ENCODE measurements around the gene PDE3A. TPM values are rescaled to one million over a fixed set of nuclear protein-coding genes. Genes with fewer than 3 reads are reported as not detected.

PDE3A gene
- total RNA-seq, 1 experiment from 2014 or later = 0.36 TPM

GRCh38 chr12:20628999-20629398 lies 260.7 kb downstream of the PDE3A start:
- POLR2A ChIA-PET = no interaction called here

GRCh38 chr12:20629414-20630156 lies 261.2 kb downstream of the PDE3A start:
- Mint-ChIP-seq H3K27me3 (ENCODE audit: insufficient read depth, unreplicated experiment) (peaks cover 6% of the 10 kb centered on the region), H3K9me3 (ENCODE audit: unreplicated experiment) (no peaks in the 10 kb centered on the region), H3K36me3 (ENCODE audit: insufficient read depth, unreplicated experiment) (no peaks in the 10 kb centered on the region), H3K4me1 (ENCODE audit: low read depth, unreplicated experiment) (peaks cover 24% of the 10 kb centered on the region), H3K27ac (ENCODE audit: unreplicated experiment) (peak overlapping the region; percentile 51), H3K4me3 (ENCODE audit: unreplicated experiment) (no peak overlapping the region)
- no peaks in the 10 kb centered on the region for H3K9me3 ChIP-seq
- DNase-seq = peak in 1 of 2 experiments; percentile 15
- CTCF ChIA-PET = no interaction called here
- H3K36me3 ChIP-seq (ENCODE audit: control insufficient read depth, insufficient read depth, low read length) = no peaks in the 10 kb centered on the region
- intact Hi-C loops (cut with micrococcal nuclease; ENCODE audit: unreplicated experiment) = no loop called here
- POLR2A ChIA-PET = no interaction called here
- TF ChIP-seq, protein P1, sequence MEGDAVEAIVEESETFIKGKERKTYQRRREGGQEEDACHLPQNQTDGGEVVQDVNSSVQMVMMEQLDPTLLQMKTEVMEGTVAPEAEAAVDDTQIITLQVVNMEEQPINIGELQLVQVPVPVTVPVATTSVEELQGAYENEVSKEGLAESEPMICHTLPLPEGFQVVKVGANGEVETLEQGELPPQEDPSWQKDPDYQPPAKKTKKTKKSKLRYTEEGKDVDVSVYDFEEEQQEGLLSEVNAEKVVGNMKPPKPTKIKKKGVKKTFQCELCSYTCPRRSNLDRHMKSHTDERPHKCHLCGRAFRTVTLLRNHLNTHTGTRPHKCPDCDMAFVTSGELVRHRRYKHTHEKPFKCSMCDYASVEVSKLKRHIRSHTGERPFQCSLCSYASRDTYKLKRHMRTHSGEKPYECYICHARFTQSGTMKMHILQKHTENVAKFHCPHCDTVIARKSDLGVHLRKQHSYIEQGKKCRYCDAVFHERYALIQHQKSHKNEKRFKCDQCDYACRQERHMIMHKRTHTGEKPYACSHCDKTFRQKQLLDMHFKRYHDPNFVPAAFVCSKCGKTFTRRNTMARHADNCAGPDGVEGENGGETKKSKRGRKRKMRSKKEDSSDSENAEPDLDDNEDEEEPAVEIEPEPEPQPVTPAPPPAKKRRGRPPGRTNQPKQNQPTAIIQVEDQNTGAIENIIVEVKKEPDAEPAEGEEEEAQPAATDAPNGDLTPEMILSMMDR (IDR thresholded peaks at IDR 0.05; ENCODE audit: insufficient read depth in 1 of 2, low read depth in 1 of 2, low read length in 1 of 2, severe bottlenecking in 1 of 2, unreplicated experiment in 1 of 2) = no peak
- BruUV-seq (replicated peaks) = no TSS peak
- no peaks in the 10 kb centered on the region for H3K27me3 ChIP-seq (replicated peaks; ENCODE audit: control insufficient read depth, insufficient read depth, low read length)
- no peak overlapping the region for H3K4me3 ChIP-seq (ENCODE audit: low read depth, low read length)
- H3K4me1 ChIP-seq = peaks cover 11% of the 10 kb centered on the region; the same call in 1 of the 2 replicates

More at GRCh38 chr12:20628999-20629398, 260.7 kb downstream of the PDE3A start:
- CTCF ChIA-PET = no interaction called here
- TF ChIP-seq, protein P1 (IDR thresholded peaks at IDR 0.05; ENCODE audit: insufficient read depth in 1 of 2, low read depth in 1 of 2, low read length in 1 of 2, severe bottlenecking in 1 of 2, unreplicated experiment in 1 of 2) = no peak
- peak overlapping the region; percentile 27 for H3K4me3 Mint-ChIP-seq (ENCODE audit: unreplicated experiment)
- H3K27me3 ChIP-seq (replicated peaks; ENCODE audit: control insufficient read depth, insufficient read depth, low read length) = no peaks in the 10 kb centered on the region
- no peak overlapping the region for H3K4me3 ChIP-seq (ENCODE audit: low read depth, low read length)
- no peaks in the 10 kb centered on the region for H3K36me3 ChIP-seq (ENCODE audit: control insufficient read depth, insufficient read depth, low read length)
- no peak for DNase-seq
- no peak overlapping the region for H3K27ac Mint-ChIP-seq (ENCODE audit: unreplicated experiment)
- intact Hi-C loops (cut with micrococcal nuclease; ENCODE audit: unreplicated experiment) = no loop called here
- H3K4me1 Mint-ChIP-seq (ENCODE audit: low read depth, unreplicated experiment) = peaks cover 19% of the 10 kb centered on the region
- peaks cover 11% of the 10 kb centered on the region; the same call in 1 of the 2 replicates for H3K4me1 ChIP-seq
- no peaks in the 10 kb centered on the region for H3K36me3 Mint-ChIP-seq (ENCODE audit: insufficient read depth, unreplicated experiment)
- H3K27me3 Mint-ChIP-seq (ENCODE audit: insufficient read depth, unreplicated experiment) = peaks cover 3% of the 10 kb centered on the region
- no peaks in the 10 kb centered on the region for H3K9me3 ChIP-seq
- H3K9me3 Mint-ChIP-seq (ENCODE audit: unreplicated experiment) = no peaks in the 10 kb centered on the region
- BruUV-seq (replicated peaks) = no TSS peak

- H3K27me3 ChIP-seq (replicated peaks; ENCODE audit: control insufficient read depth, insufficient read depth, low read length) = no peaks in the 10 kb centered on the region
- POLR2A ChIA-PET = no interaction called here
- TF ChIP-seq, protein P1 (IDR thresholded peaks at IDR 0.05; ENCODE audit: insufficient read depth in 1 of 2, low read depth in 1 of 2, low read length in 1 of 2, severe bottlenecking in 1 of 2, unreplicated experiment in 1 of 2) = no peak
Observed at GRCh38 chr12:20631711-20632110, 263.4 kb downstream of the PDE3A start.

More at GRCh38 chr12:20631711-20632110, 263.4 kb downstream of the PDE3A start:
- CTCF ChIA-PET = interaction anchor here (0.6 kb wide), 2 partner anchors 10 to 664 kb away, joined by 3 to 4 read pairs; no protein-coding TSS in a partner anchor
- no peaks in the 10 kb centered on the region for H3K36me3 Mint-ChIP-seq (ENCODE audit: insufficient read depth, unreplicated experiment)
- no peaks in the 10 kb centered on the region for H3K9me3 Mint-ChIP-seq (ENCODE audit: unreplicated experiment)
- Histone ChIP-seq H3K36me3 (ENCODE audit: control insufficient read depth, insufficient read depth, low read length) (no peaks in the 10 kb centered on the region), H3K4me3 (ENCODE audit: low read depth, low read length) (no peak overlapping the region), H3K9me3 (no peaks in the 10 kb centered on the region), H3K4me1 (peaks cover 11% of the 10 kb centered on the region; the same call in 1 of the 2 replicates)
- no peak overlapping the region for H3K27ac Mint-ChIP-seq (ENCODE audit: unreplicated experiment)
- peaks cover 24% of the 10 kb centered on the region for H3K4me1 Mint-ChIP-seq (ENCODE audit: low read depth, unreplicated experiment)
- H3K27me3 Mint-ChIP-seq (ENCODE audit: insufficient read depth, unreplicated experiment) = peaks cover 3% of the 10 kb centered on the region
- BruUV-seq (replicated peaks) = no TSS peak
- DNase-seq = no peak
- intact Hi-C loops (cut with micrococcal nuclease; ENCODE audit: unreplicated experiment) = no loop called here
- H3K4me3 Mint-ChIP-seq (ENCODE audit: unreplicated experiment) = no peak overlapping the region
